K562 (cell line): ENCODE results near the gene ARHGAP35. TPM values are rescaled to one million over a fixed set of nuclear protein-coding genes. Genes with fewer than 3 reads are reported as not detected.

Source experiments
- BACH1 ChIP-seq: fragments of 200-800 bp; sonication (Bioruptor generic); IDR thresholded peaks from 2 replicates; pipeline ENCODE4 v1.6.1; 2016; ENCODE audit warnings: missing genetic modification characterization, missing compliant biosample characterization
- ERF ChIP-seq: fragments of 450-650 bp; formaldehyde crosslinking; IDR thresholded peaks from 2 replicates; pipeline ENCODE4 v1.4.0; 2020; ENCODE audit warnings: mild to moderate bottlenecking, mixed read lengths
- FOXP4 ChIP-seq: sonication (generic); formaldehyde crosslinking; IDR thresholded peaks from 2 replicates; pipeline ENCODE4 v1.8.0; 2022; ENCODE audit warnings: mild to moderate bottlenecking, missing genetic modification reagents, borderline replicate concordance
- HLTF ChIP-seq: fragments of 450-650 bp; IDR thresholded peaks from 2 replicates; pipeline ENCODE4 v1.6.1; 2016
- LARP7 ChIP-seq: fragments of 450-650 bp; IDR thresholded peaks from 2 replicates; pipeline ENCODE4 v1.6.1; 2016
- MED1 ChIP-seq: sonication (generic); formaldehyde crosslinking; IDR thresholded peaks from 2 replicates; pipeline ENCODE4 v1.8.1; 2023; ENCODE audit warnings: missing genetic modification reagents, borderline replicate concordance
- MTA1 ChIP-seq: fragments of 450-650 bp; IDR thresholded peaks from 2 replicates; pipeline ENCODE4 v1.6.1; 2017; ENCODE audit warnings: borderline replicate concordance
- MYBL2 ChIP-seq, 2 experiments: fragments of 450-650 bp in 1 of 2; sonication (generic) in 1 of 2; formaldehyde crosslinking in 1 of 2; IDR thresholded peaks; 2 replicates each; pipeline versions ENCODE4 v1.6.1 to v1.8.1; 2017 to 2022; ENCODE audit warnings: borderline replicate concordance in 1 of 2, inconsistent platforms in 1 of 2, low read depth in 1 of 2, mild to moderate bottlenecking in 1 of 2, missing genetic modification reagents in 1 of 2, moderate library complexity in 1 of 2
- NCOA6 ChIP-seq: fragments of 450-650 bp; IDR thresholded peaks from 2 replicates; pipeline ENCODE4 v1.6.1; 2017; ENCODE audit warnings: mild to moderate bottlenecking
- NFIC ChIP-seq: fragments of 450-650 bp; IDR thresholded peaks from 2 replicates; pipeline ENCODE4 v1.6.1; 2017; ENCODE audit warnings: mild to moderate bottlenecking, inconsistent platforms
- NR2C1 ChIP-seq, 2 experiments: fragments of 450-650 bp; IDR thresholded peaks; 2 replicates each; pipeline ENCODE4 v1.6.1; 2017; ENCODE audit warnings: mild to moderate bottlenecking in 2 of 2, antibody characterized with exemption in 1 of 2, inconsistent platforms in 1 of 2, missing compliant biosample characterization in 1 of 2, missing genetic modification characterization in 1 of 2
- NR2C2 ChIP-seq, 2 experiments: fragments of 200-800 bp in 1 of 2; sonication (Bioruptor generic) in 1 of 2; sonication (generic) in 1 of 2; formaldehyde crosslinking in 1 of 2; IDR thresholded peaks; 2 replicates each; pipeline versions ENCODE4 v1.6.1 to v1.8.0; 2016 to 2022; ENCODE audit warnings: mild to moderate bottlenecking in 1 of 2, missing compliant biosample characterization in 1 of 2, missing genetic modification characterization in 1 of 2, missing genetic modification reagents in 1 of 2
- NR4A1 ChIP-seq, 2 experiments: fragments of 250-450 bp in 1 of 2; fragments of 450-650 bp in 1 of 2; sonication (Bioruptor Pico) in 1 of 2; IDR thresholded peaks; 2 replicates each; pipeline versions ENCODE4 v1.4.0 to v1.6.1; 2016 to 2020; ENCODE audit warnings: mild to moderate bottlenecking in 2 of 2, missing compliant biosample characterization in 1 of 2, missing genetic modification characterization in 1 of 2, moderate library complexity in 1 of 2
- SREBF2 ChIP-seq: sonication (generic); formaldehyde crosslinking; IDR thresholded peaks from 2 replicates; pipeline ENCODE4 v1.4.0; 2020; ENCODE audit warnings: mild to moderate bottlenecking, missing genetic modification reagents
- TARDBP ChIP-seq: fragments of 450-650 bp; IDR thresholded peaks from 2 replicates; pipeline ENCODE4 v1.6.1; 2016
- ZBED1 ChIP-seq: IDR thresholded peaks from 2 replicates; pipeline ENCODE4 v1.6.1; 2014
- ZBTB7A ChIP-seq: IDR thresholded peaks from 2 replicates; pipeline ENCODE4 v1.6.1; 2011; ENCODE audit warnings: low read depth, mild to moderate bottlenecking, low read length, moderate library complexity, borderline replicate concordance; ENCODE audit not compliant: control insufficient read depth
- ZFPM2 ChIP-seq: fragments of 250-450 bp; sonication (Bioruptor Pico); IDR thresholded peaks from 2 replicates; pipeline ENCODE4 v1.5.1; 2022; ENCODE audit warnings: mild to moderate bottlenecking
- ZNF232 ChIP-seq: sonication (generic); formaldehyde crosslinking; IDR thresholded peaks from 2 replicates; pipeline ENCODE4 v1.8.0; 2022; ENCODE audit warnings: mild to moderate bottlenecking, missing genetic modification reagents
- polyA plus RNA-seq, 8 experiments: library from polyadenylated mRNA; depleted of rRNA in 4 of 8; stranded (reverse) in 5 of 8; unstranded in 3 of 8; fragments of >200 nt; fragmentation: Nextera tagmentation in 2 of 8; fragmentation: Illumina TruSeq in 1 of 8; extraction: Ambion mirVana in 2 of 8; extraction: Trizol in 1 of 8; gene quantifications; 2 replicates each; pipeline versions ENCODE4 v1.2.1 to v1.2.3, GENCODE V29; 2011 to 2014; ENCODE audit warnings: inconsistent platforms in 1 of 8, missing spikeins in 1 of 8
- total RNA-seq, 7 experiments: library from RNA; depleted of rRNA in 6 of 7; stranded (reverse); fragments of >200 nt in 6 of 7; fragmentation: Illumina TruSeq in 2 of 7; extraction: Trizol in 2 of 7; gene quantifications; 2 replicates each; pipeline versions ENCODE4 v1.2.1 to v1.2.3, GENCODE V29; 2011 to 2021; ENCODE audit warnings: low replicate concordance in 1 of 7
- TF ChIP-seq, protein P1 (sequence below), 2 experiments: fragments of 200-800 bp in 1 of 2; sonication (Bioruptor generic) in 1 of 2; sonication (generic) in 1 of 2; formaldehyde crosslinking in 1 of 2; IDR thresholded peaks in 1 of 2; conservative IDR thresholded peaks in 1 of 2; 2 replicates each; pipeline versions ENCODE4 v1.5.0 to v1.6.1; 2016 to 2020; ENCODE audit warnings: missing compliant biosample characterization in 1 of 2, missing genetic modification characterization in 1 of 2, missing genetic modification reagents in 1 of 2
- TF ChIP-seq, protein P2 (sequence below), 2 experiments: IDR thresholded peaks; 2 replicates each; pipeline ENCODE4 v1.6.1; 2012; ENCODE audit warnings: improper control_type of control experiment in 2 of 2, low read depth in 2 of 2, low read length in 2 of 2, borderline replicate concordance in 1 of 2

The ARHGAP35 gene
- total and polyA plus RNA-seq, 9 of the 15 experiments (the other 6 are each of a cell fraction or from before 2014, with no cell fraction given) = 0.27 to 26.4 (median 10.2) TPM

GRCh38 chr19:46861691-46862502 is 1.1 kb downstream of the ARHGAP35 start (continued):
- TF ChIP-seq NR2C1 (IDR thresholded peaks at IDR 0.05) = peak; percentile 82
- TF ChIP-seq NR2C1 (tag; IDR thresholded peaks at IDR 0.05) = peak; percentile 72
- no peak for TF ChIP-seq ZBED1
- TF ChIP-seq MTA1 = no peak
- TF ChIP-seq TARDBP = no peak
- peak; percentile 19; the same call in 1 of the 2 replicates for TF ChIP-seq NFIC
- no peak; the same call in 1 of the 2 replicates for TF ChIP-seq NR2C2 (CRISPR knock-in tag; IDR thresholded peaks at IDR 0.05)
- peak; percentile 52 for TF ChIP-seq NR2C2 (tag; IDR thresholded peaks at IDR 0.05)
- TF ChIP-seq FOXP4 (CRISPR knock-in tag) = 0 out of 2 replicates have a peak, but pooled peaks have one; percentile 41
- TF ChIP-seq SREBF2 = no peak
- TF ChIP-seq LARP7 = no peak
- no peak for TF ChIP-seq ZFPM2 (CRISPR knock-in tag)
- no peak; the same call in 1 of the 2 replicates for TF ChIP-seq ZBTB7A
- no peak for TF ChIP-seq NR4A1 (CRISPR knock-in tag; IDR thresholded peaks at IDR 0.05)
- TF ChIP-seq NR4A1 (tag; IDR thresholded peaks at IDR 0.05) = no peak
- 0 out of 2 replicates have a peak, but pooled peaks have one; percentile 66 for TF ChIP-seq ZNF232 (CRISPR knock-in tag)
- no peak for TF ChIP-seq MED1 (CRISPR knock-in tag)
- no peak; the same call in 1 of the 2 replicates for TF ChIP-seq MYBL2 (IDR thresholded peaks at IDR 0.05; ENCODE audit: low read depth)
- no peak for TF ChIP-seq MYBL2 (CRISPR knock-in tag; IDR thresholded peaks at IDR 0.05; ENCODE audit: borderline replicate concordance)
- no peak for TF ChIP-seq BACH1 (tag)
- TF ChIP-seq, protein P1, sequence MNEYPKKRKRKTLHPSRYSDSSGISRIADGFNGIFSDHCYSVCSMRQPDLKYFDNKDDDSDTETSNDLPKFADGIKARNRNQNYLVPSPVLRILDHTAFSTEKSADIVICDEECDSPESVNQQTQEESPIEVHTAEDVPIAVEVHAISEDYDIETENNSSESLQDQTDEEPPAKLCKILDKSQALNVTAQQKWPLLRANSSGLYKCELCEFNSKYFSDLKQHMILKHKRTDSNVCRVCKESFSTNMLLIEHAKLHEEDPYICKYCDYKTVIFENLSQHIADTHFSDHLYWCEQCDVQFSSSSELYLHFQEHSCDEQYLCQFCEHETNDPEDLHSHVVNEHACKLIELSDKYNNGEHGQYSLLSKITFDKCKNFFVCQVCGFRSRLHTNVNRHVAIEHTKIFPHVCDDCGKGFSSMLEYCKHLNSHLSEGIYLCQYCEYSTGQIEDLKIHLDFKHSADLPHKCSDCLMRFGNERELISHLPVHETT (CRISPR knock-in tag; conservative IDR thresholded peaks at IDR 0.05 in 1 of 2, IDR thresholded peaks at IDR 0.05 in 1 of 2) = no peak
- TF ChIP-seq ERF (CRISPR knock-in tag) = no peak
- TF ChIP-seq, protein P2, sequence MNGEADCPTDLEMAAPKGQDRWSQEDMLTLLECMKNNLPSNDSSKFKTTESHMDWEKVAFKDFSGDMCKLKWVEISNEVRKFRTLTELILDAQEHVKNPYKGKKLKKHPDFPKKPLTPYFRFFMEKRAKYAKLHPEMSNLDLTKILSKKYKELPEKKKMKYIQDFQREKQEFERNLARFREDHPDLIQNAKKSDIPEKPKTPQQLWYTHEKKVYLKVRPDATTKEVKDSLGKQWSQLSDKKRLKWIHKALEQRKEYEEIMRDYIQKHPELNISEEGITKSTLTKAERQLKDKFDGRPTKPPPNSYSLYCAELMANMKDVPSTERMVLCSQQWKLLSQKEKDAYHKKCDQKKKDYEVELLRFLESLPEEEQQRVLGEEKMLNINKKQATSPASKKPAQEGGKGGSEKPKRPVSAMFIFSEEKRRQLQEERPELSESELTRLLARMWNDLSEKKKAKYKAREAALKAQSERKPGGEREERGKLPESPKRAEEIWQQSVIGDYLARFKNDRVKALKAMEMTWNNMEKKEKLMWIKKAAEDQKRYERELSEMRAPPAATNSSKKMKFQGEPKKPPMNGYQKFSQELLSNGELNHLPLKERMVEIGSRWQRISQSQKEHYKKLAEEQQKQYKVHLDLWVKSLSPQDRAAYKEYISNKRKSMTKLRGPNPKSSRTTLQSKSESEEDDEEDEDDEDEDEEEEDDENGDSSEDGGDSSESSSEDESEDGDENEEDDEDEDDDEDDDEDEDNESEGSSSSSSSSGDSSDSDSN (IDR thresholded peaks at IDR 0.05; ENCODE audit: borderline replicate concordance in 1 of 2, low read depth in 2 of 2, low read length in 2 of 2) = 0 out of 4 replicates have a peak, but pooled peaks of 1 of the 2 experiments have one; percentile 33
- TF ChIP-seq NCOA6 = no peak
- peak; percentile 53; the same call in 1 of the 2 replicates for TF ChIP-seq HLTF
